GM12878 (cell line): ENCODE measurements around the gene PTPRC. TPM values are rescaled to one million over a fixed set of nuclear protein-coding genes. Genes with fewer than 3 reads are reported as not detected.

ENCODE experiments used
- ASH2L ChIP-seq: fragments of 300-600, 200-600 bp; sonication (generic); IDR thresholded peaks from 2 replicates; pipeline ENCODE4 v1.6.1; 2017; ENCODE audit warnings: low read depth, mild to moderate bottlenecking, borderline replicate concordance
- ATF3 ChIP-seq: IDR thresholded peaks from 2 replicates; pipeline ENCODE4 v1.6.1; 2011; ENCODE audit warnings: low read depth, mild to moderate bottlenecking, low read length, moderate library complexity, borderline replicate concordance; ENCODE audit errors: extremely low read depth
- CHD2 ChIP-seq: IDR thresholded peaks from 2 replicates; pipeline ENCODE4 v1.6.1; 2011; ENCODE audit warnings: low read depth, low read length, improper control_type of control experiment, borderline replicate concordance
- E2F8 ChIP-seq: fragments of 450-650 bp; IDR thresholded peaks from 2 replicates; pipeline ENCODE4 v1.6.1; 2018; ENCODE audit warnings: mild to moderate bottlenecking, low read depth, moderate library complexity; ENCODE audit not compliant: partially characterized antibody
- EZH2 ChIP-seq: IDR thresholded peaks from 2 replicates; pipeline ENCODE4 v1.6.1; 2012; ENCODE audit warnings: low read depth, mild to moderate bottlenecking, control low read depth, inconsistent platforms, low read length, borderline replicate concordance; ENCODE audit not compliant: control insufficient read depth
- GABPA ChIP-seq: IDR thresholded peaks from 2 replicates; pipeline ENCODE4 v1.6.1; 2014; ENCODE audit warnings: antibody characterized with exemption, low read depth, mild to moderate bottlenecking, inconsistent platforms
- IKZF2 ChIP-seq, 2 experiments: fragments of 450-650 bp; IDR thresholded peaks; 2 replicates each; pipeline ENCODE4 v1.6.1; 2017; ENCODE audit warnings: mild to moderate bottlenecking in 2 of 2, moderate library complexity in 2 of 2
- KDM1A ChIP-seq: fragments of 200-600 bp; sonication (generic); IDR thresholded peaks from 2 replicates; pipeline ENCODE4 v1.6.1; 2016; ENCODE audit warnings: borderline replicate concordance
- NR2F1 ChIP-seq: fragments of 450-650 bp; conservative IDR thresholded peaks from 2 replicates; pipeline ENCODE4 v1.6.1; 2017; ENCODE audit warnings: mild to moderate bottlenecking
- PBX3 ChIP-seq: IDR thresholded peaks from 2 replicates; pipeline ENCODE4 v1.6.1; 2011; ENCODE audit warnings: mild to moderate bottlenecking, low read depth, low read length, moderate library complexity; ENCODE audit not compliant: insufficient replicate concordance
- POLR2AphosphoS5 ChIP-seq: IDR thresholded peaks from 2 replicates; pipeline ENCODE4 v1.6.1; 2011; ENCODE audit warnings: mild to moderate bottlenecking, low read length, inconsistent platforms
- RAD21 ChIP-seq: IDR thresholded peaks from 2 replicates; pipeline ENCODE4 v1.6.1; 2011; ENCODE audit warnings: mild to moderate bottlenecking, low read depth, low read length, moderate library complexity; ENCODE audit not compliant: insufficient read depth
- SUPT20H ChIP-seq: IDR thresholded peaks from 2 replicates; pipeline ENCODE4 v1.6.1; 2011; ENCODE audit warnings: low read depth, mild to moderate bottlenecking, low read length, moderate library complexity, borderline replicate concordance; ENCODE audit not compliant: control insufficient read depth
- TCF3 ChIP-seq: IDR thresholded peaks from 2 replicates; pipeline ENCODE4 v1.6.1; 2012; ENCODE audit warnings: low read depth, mild to moderate bottlenecking, low read length, borderline replicate concordance; ENCODE audit not compliant: insufficient read depth
- ZBTB33 ChIP-seq: fragments of 450-650 bp; IDR thresholded peaks from 2 replicates; pipeline ENCODE4 v1.6.1; 2017; ENCODE audit warnings: mild to moderate bottlenecking
- ZNF687 ChIP-seq: fragments of 450-650 bp; IDR thresholded peaks from 2 replicates; pipeline ENCODE4 v1.6.1; 2017; ENCODE audit warnings: mild to moderate bottlenecking, moderate library complexity
- polyA plus RNA-seq, 11 experiments: library from polyadenylated mRNA; depleted of rRNA in 4 of 11; unstranded in 6 of 11; stranded (reverse) in 5 of 11; fragments of >200 nt; fragmentation: Nextera tagmentation in 4 of 11; fragmentation: Illumina TruSeq in 1 of 11; extraction: Ambion mirVana in 4 of 11; extraction: Trizol in 1 of 11; gene quantifications; 1 replicate in 1 of 11; 2 replicates in 10 of 11; pipeline versions ENCODE4 v1.2.1 to v1.2.3, GENCODE V29; 2011 to 2016; ENCODE audit warnings: inconsistent platforms in 2 of 11, missing spikeins in 2 of 11, low read depth in 1 of 11
- total RNA-seq, 4 experiments: library from RNA; depleted of rRNA in 3 of 4; stranded (reverse); fragments of >200 nt in 3 of 4; fragmentation: Illumina TruSeq in 1 of 4; extraction: Trizol in 1 of 4; gene quantifications; 2 replicates each; pipeline versions ENCODE4 v1.2.1 to v1.2.3, GENCODE V29; 2013 to 2021

The PTPRC gene
- total and polyA plus RNA-seq, 10 of the 15 experiments (the other 5 are each of a cell fraction or from before 2014, with no cell fraction given): 72.9 to 221 (median 118) TPM

GRCh38 chr1:198686069-198686728 lies 47.4 kb downstream of the PTPRC start (continued):
- TF ChIP-seq ZNF687 (no peak), EZH2 (no peak), TCF3 (no peak), E2F8 (no peak), ATF3 (no peak), ZBTB33 (0 out of 2 replicates have a peak, but pooled peaks have one; percentile 42), SUPT20H (no peak), PBX3 (no peak), ASH2L (no peak), KDM1A (no peak), POLR2AphosphoS5 (no peak), CHD2 (no peak), GABPA (no peak), NR2F1 (no peak), IKZF2 (IDR thresholded peaks at IDR 0.05) (no peak), RAD21 (peak; percentile 47)
